NCI-H524 treated with DMSO at 0.1 percent for 48 hours (cell line): ENCODE results near the gene NOL7.
A peak's percentile ranks its signal among the peaks of the same experiment; 100 is the strongest.

Experiments used
- DNase-seq: peaks from one replicate; lab custom pipeline; 2025; lab: John Stamatoyannopoulos, UW

NOL7 gene

GRCh38 chr6:13614926-13615791, at the start of gene NOL7:
Gene NOL7, plus strand, starts transcription at chr6:13615335. Its CDS starts 24 bp downstream, at chr6:13615359.
- peak; percentile 67 for DNase-seq

DNA sequence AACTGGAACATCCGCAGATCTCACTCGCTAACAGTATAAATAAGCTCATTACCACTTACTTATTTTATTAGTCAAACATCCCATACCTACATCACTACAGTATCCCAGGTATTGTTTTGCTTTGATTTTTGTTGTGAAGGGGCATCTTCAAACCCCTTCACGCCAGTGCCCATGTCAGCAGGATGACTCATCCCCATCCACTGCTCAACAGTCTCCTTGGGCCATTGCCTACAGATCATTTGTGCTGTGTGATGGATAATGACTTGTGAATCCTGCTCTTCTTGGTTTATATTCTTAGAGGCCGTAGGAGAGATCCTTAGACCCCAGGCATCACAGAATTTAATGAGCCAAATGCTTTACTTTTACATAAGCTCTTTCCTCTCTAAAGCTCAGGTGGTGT, 49.2 kb upstream of the NOL7 start:
- DNase-seq = no peak

- DNase-seq = no peak
Observed at GRCh38 chr6:13566500-13566899, 48.6 kb upstream of the NOL7 start.

GRCh38 chr6:13568970-13569369, 46.2 kb upstream of the NOL7 start:
- no peak for DNase-seq

- DNase-seq = no peak
Observed at GRCh38 chr6:13572240-13572639, 42.9 kb upstream of the NOL7 start.

GRCh38 chr6:13572951-13573654, 42.0 kb upstream of the NOL7 start:
- no peak for DNase-seq

DNA sequence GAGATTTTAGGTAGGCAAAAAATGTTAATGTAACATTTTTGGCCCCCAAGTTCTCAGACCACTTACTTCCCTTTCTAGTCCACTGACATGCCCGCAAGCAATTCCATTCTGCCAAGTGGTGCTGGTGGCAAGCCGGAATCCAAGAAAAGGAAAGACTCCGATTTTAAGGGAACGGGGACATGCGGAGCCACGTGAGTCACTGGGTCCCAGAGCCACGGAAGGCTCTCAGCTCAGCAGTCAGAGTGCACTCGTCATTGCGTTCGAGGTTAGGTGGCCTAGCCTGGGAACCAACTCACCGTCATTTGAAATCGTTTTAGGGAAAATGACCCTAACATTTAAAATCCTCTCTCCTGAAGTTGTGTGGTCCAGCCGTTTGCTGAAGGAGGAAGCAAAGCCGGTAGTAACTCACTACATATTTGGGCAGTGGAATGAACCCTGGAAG, 41.4 kb upstream of the NOL7 start:
- DNase-seq = no peak

- peak; percentile 66 for DNase-seq
Observed at GRCh38 chr6:13574149-13574570, 41.0 kb upstream of the NOL7 start.

GRCh38 chr6:13574571-13575376, 40.4 kb upstream of the NOL7 start, which contains the start of gene SIRT5:
Gene SIRT5, plus strand, starts transcription at chr6:13574601. Its CDS starts 9,510 bp downstream, at chr6:13584111.
- peak; percentile 77 for DNase-seq

GRCh38 chr6:13575377-13575775, 39.8 kb upstream of the NOL7 start:
- DNase-seq = no peak

DNA sequence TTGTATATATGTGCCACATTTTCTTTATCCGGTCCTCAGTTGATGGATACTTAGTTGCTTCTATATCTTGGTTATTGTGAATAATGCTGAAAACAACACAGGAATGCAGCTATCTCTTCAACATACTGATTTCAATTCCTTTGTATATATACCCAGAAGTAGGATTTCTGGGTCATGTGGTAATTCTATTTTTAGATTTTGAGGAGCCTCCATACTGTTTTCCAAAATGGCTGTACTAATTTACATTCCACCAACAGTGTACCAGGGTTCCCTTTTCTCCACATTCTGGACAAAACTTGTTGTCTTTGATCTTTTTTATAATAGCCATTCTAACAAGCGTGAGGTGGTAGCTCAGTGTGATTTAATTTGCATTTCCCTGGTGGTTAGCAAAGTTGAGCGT, 39.1 kb upstream of the NOL7 start:
- no peak for DNase-seq

- no peak for DNase-seq
Observed at GRCh38 chr6:13577926-13578325, 37.2 kb upstream of the NOL7 start.

GRCh38 chr6:13579911-13580310, 35.2 kb upstream of the NOL7 start:
- DNase-seq = no peak

- no peak for DNase-seq
Observed at GRCh38 chr6:13581700-13582229, 33.4 kb upstream of the NOL7 start.

DNA sequence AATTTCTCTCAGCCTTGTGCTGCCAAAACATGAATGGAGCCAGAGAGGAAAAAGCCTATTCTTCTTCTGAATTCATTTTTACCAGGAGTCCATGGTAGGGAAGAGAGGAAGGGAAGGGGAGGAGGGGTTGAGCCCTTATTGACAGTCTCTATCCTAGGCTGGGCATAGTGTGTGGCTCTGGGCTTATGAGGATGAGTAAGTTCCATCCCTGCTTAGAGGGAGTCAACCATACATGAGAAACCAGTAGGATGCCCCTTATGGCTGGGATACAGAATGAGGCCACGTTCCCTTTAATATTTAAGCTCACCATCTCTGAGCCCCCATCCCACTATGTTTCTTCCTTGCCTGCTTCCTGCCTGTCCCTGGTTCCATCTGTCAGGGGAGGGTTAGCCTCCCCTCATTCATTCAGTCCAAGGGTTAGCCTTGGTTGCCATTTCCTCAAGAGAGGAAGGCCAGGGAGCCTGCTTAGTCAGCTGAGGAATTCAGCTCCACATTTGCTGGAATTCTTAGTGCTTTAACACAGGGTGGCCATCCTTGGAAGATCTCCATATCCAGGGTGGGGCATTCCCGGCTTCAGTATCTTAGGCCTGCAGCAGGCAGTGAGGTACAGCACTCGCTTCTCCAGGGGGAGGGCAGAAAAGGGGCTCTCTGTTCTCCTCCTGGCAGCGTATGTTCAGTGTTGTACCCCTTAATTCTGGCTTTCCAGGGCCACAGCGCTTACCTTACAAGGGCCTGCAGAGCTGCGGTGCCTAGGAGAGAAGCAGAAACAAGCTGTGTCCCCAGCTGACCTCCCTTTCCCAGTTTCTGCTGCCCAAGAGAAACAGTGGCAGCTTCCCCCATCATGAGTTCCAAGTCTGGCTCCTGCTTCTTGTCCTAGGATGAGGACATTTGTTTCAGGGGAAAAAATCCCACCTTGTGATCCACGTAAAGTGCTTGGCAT, 28.3 kb upstream of the NOL7 start:
- DNase-seq = no peak

DNA sequence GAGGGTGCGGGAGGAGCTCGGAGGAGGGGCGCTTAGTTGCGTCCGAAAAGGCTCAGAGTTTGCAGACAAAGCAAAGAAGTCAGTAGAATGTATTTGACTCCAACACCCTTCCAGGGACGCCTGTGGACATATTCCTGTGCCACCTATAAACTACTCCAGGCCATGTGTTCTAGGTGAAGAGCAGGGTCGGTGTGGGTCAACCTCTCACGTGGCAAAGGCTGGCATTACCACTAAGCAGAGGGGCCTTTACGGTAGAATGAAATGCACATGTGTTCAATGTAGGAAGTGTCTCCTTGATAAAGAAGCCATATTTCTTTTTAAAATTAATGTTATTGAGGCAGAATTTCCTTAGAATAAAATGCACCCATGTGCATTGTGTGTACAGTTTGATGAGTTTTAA, 25.3 kb upstream of the NOL7 start:
- no peak for DNase-seq

DNA sequence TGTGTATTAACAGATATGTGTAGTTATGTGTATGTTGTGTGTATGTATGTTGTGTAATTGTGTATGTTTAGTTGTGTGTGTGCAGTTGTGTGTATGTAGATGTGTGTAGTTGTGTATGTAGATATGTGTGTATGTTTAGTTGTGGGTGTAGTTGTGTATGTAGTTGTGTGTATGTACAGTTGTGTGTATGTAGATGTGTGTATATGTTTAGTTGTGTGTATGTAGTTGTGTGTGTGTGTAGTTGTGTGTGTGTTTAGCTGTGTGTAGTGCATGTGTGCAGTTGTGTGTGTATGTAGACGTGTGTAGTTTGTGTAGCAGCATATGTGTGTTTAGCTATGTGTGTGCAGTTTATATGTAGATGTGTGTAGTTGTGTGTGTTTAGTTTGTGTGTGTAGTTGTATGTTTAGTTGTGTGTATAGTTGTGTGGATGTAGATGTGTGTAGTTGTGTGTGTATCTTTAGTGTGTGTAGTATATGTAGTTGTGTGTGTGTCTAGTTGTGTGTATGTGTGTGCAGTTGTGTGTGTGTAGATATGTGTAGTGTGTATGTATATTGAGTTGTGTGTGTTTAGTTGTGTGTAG, 24.5 kb upstream of the NOL7 start:
- no peak for DNase-seq

GRCh38 chr6:13591205-13591921, 23.8 kb upstream of the NOL7 start:
- no peak for DNase-seq

DNA sequence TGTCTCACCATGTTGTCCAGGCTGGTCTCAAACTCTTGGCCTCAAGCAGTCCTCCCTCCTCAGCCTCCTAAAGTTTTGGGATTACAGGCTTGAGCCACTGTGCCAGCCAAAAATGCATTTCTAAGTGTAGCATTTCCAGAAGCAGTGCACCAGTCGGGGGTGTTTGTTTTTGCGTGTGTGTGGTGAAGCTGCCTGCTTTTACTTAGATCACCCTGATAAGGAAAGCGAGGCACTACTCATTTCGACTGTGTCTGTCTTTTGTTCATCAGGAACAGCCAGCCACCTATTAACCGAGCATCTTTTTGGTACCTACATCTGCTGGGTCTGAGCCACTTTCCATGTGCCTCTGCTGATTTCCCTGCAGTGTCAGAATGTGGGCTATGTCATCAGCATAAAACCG, 22.0 kb upstream of the NOL7 start:
- DNase-seq = no peak

DNA sequence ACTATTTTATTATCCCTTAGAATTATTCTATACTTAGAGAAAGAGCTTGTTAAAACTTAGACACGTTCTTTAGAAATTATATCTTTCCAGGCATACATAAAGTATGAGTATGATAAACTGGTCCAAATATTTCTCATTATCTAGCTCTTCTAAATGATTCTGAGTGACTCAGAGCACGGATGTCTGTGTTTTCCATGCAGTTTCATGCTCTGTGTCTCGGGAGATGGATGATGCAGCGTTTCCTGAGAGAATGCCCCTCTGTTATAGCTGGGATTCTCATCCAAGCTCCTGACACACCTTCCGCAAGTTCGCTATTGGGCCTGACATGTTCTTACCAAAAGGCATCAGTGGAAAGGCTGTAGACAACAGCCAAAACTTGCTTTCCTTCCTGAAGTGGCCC, 21.4 kb upstream of the NOL7 start:
- DNase-seq = no peak
